DND-41 (cell line): ENCODE results near the gene PDGFB.

Experiments
- CTCF ChIP-seq: IDR thresholded peaks from 2 replicates; pipeline ENCODE4 v1.5.1; 2012; ENCODE audit warnings: borderline replicate concordance, low read length, moderate library complexity, mild to moderate bottlenecking; ENCODE audit not compliant: poor library complexity, severe bottlenecking; ENCODE audit errors: extremely low read depth
- EZH2 ChIP-seq: IDR thresholded peaks from 3 replicates; pipeline ENCODE4 v1.6.1; 2012; ENCODE audit warnings: borderline replicate concordance, low read depth, mild to moderate bottlenecking, moderate library complexity, low read length, inconsistent platforms; ENCODE audit not compliant: severe bottlenecking

- no peak for TF ChIP-seq CTCF
- TF ChIP-seq EZH2 = no peak
Observed at GRCh38 chr22:39266398-39267030, 21.7 kb upstream of the PDGFB start.
